Measurements from ENCODE around the gene FMN2.

Gene FMN2

GRCh38 chr1:240363315-240363714 lies 271.6 kb downstream of the FMN2 start:
- Histone ChIP-seq H3K4me1 (ENCODE audit: control insufficient read depth in 1 of 2, insufficient read depth in 2 of 2, low read length in 2 of 2) (no peaks in the 10 kb centered on the region), H3K9ac (ENCODE audit: low read depth in 1 of 2, low read length in 2 of 2) (no peak overlapping the region), H3K27ac (ENCODE audit: low read depth, low read length) (no peak overlapping the region), H3K27me3 (ENCODE audit: control insufficient read depth in 1 of 2, insufficient read depth in 2 of 2, low read length in 2 of 2) (no peaks in the 10 kb centered on the region), H3K4me3 (ENCODE audit: low read depth in 1 of 2, low read length in 2 of 2) (no peak overlapping the region), H3K9me3 (ENCODE audit: control insufficient read depth in 1 of 2, low read length in 2 of 2) (no peaks in the 10 kb centered on the region), H3K36me3 (ENCODE audit: control insufficient read depth in 1 of 2, insufficient read depth in 2 of 2, low read length in 2 of 2) (no peaks in the 10 kb centered on the region)

DNA sequence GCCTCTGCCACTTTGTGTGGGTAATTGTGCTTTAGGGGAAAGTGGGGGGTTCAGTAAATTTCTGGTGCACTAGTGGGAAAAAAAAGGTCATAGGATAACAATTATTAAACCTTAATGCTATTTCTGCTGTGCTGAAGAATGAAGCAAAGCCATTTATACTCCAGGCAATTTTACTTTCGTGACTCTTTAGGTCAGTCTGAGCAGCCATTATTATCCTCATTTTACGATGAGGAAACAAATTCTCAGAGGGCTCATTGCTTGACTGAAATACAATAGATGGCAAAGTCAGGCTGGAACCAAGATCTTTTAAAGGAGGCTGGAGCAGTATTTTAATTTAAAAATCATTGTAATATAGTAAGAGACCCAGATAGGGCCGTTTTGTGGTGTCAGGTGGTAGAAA lies 272.2 kb downstream of the FMN2 start:
- Histone ChIP-seq H3K27me3 (ENCODE audit: control insufficient read depth in 1 of 2, insufficient read depth in 2 of 2, low read length in 2 of 2) (no peaks in the 10 kb centered on the region), H3K9me3 (ENCODE audit: control insufficient read depth in 1 of 2, low read length in 2 of 2) (no peaks in the 10 kb centered on the region), H3K4me3 (ENCODE audit: low read depth in 1 of 2, low read length in 2 of 2) (no peak overlapping the region), H3K9ac (ENCODE audit: low read depth in 1 of 2, low read length in 2 of 2) (no peak overlapping the region), H3K27ac (ENCODE audit: low read depth, low read length) (no peak overlapping the region), H3K36me3 (ENCODE audit: control insufficient read depth in 1 of 2, insufficient read depth in 2 of 2, low read length in 2 of 2) (no peaks in the 10 kb centered on the region), H3K4me1 (ENCODE audit: control insufficient read depth in 1 of 2, insufficient read depth in 2 of 2, low read length in 2 of 2) (no peaks in the 10 kb centered on the region)

DNA sequence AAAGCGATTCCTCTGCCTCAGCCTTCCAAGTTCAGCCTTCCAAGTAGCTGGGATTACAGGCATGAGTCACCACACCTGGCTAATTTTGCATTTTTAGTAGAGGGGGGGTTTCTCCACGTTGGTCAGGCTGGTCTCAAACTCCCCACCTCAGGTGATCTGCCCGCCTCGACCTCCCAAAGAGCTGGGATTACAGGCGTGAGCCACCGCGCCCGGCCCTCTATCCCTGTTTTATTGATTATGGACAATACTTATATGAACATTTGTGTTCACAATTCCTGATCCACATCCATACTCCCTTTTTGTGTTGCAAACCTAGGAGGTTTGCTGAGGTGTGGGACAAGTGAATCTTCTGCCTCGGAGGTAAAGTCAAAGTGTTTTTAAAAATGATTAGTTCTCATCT lies 275.0 kb downstream of the FMN2 start:
- Histone ChIP-seq H3K27me3 (ENCODE audit: control insufficient read depth in 1 of 2, insufficient read depth in 2 of 2, low read length in 2 of 2) (no peaks in the 10 kb centered on the region), H3K4me1 (ENCODE audit: control insufficient read depth in 1 of 2, insufficient read depth in 2 of 2, low read length in 2 of 2) (no peaks in the 10 kb centered on the region), H3K9me3 (ENCODE audit: control insufficient read depth in 1 of 2, low read length in 2 of 2) (no peaks in the 10 kb centered on the region), H3K4me3 (ENCODE audit: low read depth in 1 of 2, low read length in 2 of 2) (no peak overlapping the region), H3K36me3 (ENCODE audit: control insufficient read depth in 1 of 2, insufficient read depth in 2 of 2, low read length in 2 of 2) (no peaks in the 10 kb centered on the region), H3K27ac (ENCODE audit: low read depth, low read length) (no peak overlapping the region), H3K9ac (ENCODE audit: low read depth in 1 of 2, low read length in 2 of 2) (no peak overlapping the region)

DNA sequence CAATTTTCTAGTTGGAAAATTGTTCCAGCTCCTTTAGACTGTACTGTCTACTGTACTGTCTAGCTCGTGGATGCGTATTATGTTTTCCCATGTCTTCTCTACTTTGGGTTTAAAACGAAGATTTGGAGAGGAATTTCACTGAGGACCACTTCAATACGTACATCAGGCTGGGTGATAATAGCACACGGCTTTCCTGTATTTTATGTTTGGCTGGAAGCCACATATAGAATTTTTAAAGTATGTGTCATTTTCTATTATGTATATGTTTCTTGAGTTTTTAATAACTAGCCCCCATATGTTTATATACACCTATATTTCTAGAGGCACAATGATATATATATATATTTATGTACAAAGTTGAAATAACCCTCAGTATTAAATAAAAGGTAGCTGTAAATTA lies 293.9 kb downstream of the FMN2 start:
- H3K4me1 ChIP-seq (ENCODE audit: control insufficient read depth in 1 of 2, insufficient read depth in 2 of 2, low read length in 2 of 2), result no peaks in the 10 kb centered on the region
- H3K27me3 ChIP-seq (ENCODE audit: control insufficient read depth in 1 of 2, insufficient read depth in 2 of 2, low read length in 2 of 2), result no peaks in the 10 kb centered on the region
- no peak overlapping the region for H3K27ac ChIP-seq (ENCODE audit: low read depth, low read length)

GRCh38 chr1:240385985-240386978 lies 294.6 kb downstream of the FMN2 start:
- Histone ChIP-seq H3K27ac (ENCODE audit: low read depth, low read length) (no peak overlapping the region), H3K4me1 (ENCODE audit: control insufficient read depth in 1 of 2, insufficient read depth in 2 of 2, low read length in 2 of 2) (no peaks in the 10 kb centered on the region), H3K36me3 (ENCODE audit: control insufficient read depth in 1 of 2, insufficient read depth in 2 of 2, low read length in 2 of 2) (no peaks in the 10 kb centered on the region), H3K9me3 (ENCODE audit: control insufficient read depth in 1 of 2, low read length in 2 of 2) (peaks cover 0 to 6% of the 10 kb centered on the region in 2 donors), H3K4me3 (ENCODE audit: low read depth in 1 of 2, low read length in 2 of 2) (no peak overlapping the region), H3K27me3 (ENCODE audit: control insufficient read depth in 1 of 2, insufficient read depth in 2 of 2, low read length in 2 of 2) (no peaks in the 10 kb centered on the region), H3K9ac (ENCODE audit: low read depth in 1 of 2, low read length in 2 of 2) (no peak overlapping the region)

More for the DNA sequence above, 293.9 kb downstream of the FMN2 start:
- H3K36me3 ChIP-seq (ENCODE audit: control insufficient read depth in 1 of 2, insufficient read depth in 2 of 2, low read length in 2 of 2), result no peaks in the 10 kb centered on the region
- no peak overlapping the region for H3K4me3 ChIP-seq (ENCODE audit: low read depth in 1 of 2, low read length in 2 of 2)
- H3K9ac ChIP-seq (ENCODE audit: low read depth in 1 of 2, low read length in 2 of 2), result no peak overlapping the region
- H3K9me3 ChIP-seq (ENCODE audit: control insufficient read depth in 1 of 2, low read length in 2 of 2), result peaks cover 0 to 10% of the 10 kb centered on the region in 2 donors

DNA sequence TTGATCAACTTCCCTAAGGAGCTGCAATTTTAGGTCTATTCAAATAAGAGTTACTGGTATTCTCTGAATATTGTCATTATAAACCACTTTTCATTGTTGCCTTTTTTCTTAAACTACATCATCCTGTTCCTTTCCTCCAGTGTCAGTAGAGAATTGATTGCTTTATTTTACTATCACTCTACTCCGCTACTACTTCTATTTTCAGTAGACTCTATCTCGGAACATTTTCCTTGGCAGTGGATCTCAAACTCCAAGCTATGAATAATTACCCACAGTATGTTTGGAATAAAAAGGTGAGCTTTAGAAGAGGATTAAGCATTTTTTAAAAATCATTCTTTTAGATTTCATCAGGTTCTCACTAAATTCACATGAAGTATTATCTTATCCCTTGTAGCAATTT lies 295.4 kb downstream of the FMN2 start:
- Histone ChIP-seq H3K4me3 (ENCODE audit: low read depth in 1 of 2, low read length in 2 of 2) (no peak overlapping the region), H3K9ac (ENCODE audit: low read depth in 1 of 2, low read length in 2 of 2) (no peak overlapping the region), H3K4me1 (ENCODE audit: control insufficient read depth in 1 of 2, insufficient read depth in 2 of 2, low read length in 2 of 2) (no peaks in the 10 kb centered on the region), H3K27me3 (ENCODE audit: control insufficient read depth in 1 of 2, insufficient read depth in 2 of 2, low read length in 2 of 2) (no peaks in the 10 kb centered on the region), H3K27ac (ENCODE audit: low read depth, low read length) (no peak overlapping the region), H3K9me3 (ENCODE audit: control insufficient read depth in 1 of 2, low read length in 2 of 2) (no peaks in the 10 kb centered on the region), H3K36me3 (ENCODE audit: control insufficient read depth in 1 of 2, insufficient read depth in 2 of 2, low read length in 2 of 2) (no peaks in the 10 kb centered on the region)

- no peaks in the 10 kb centered on the region for H3K36me3 ChIP-seq (ENCODE audit: control insufficient read depth in 1 of 2, insufficient read depth in 2 of 2, low read length in 2 of 2)
- H3K27ac ChIP-seq (ENCODE audit: low read depth, low read length), result no peak overlapping the region
- peaks cover 0 to 8% of the 10 kb centered on the region in 2 donors for H3K9me3 ChIP-seq (ENCODE audit: control insufficient read depth in 1 of 2, low read length in 2 of 2)
- no peak overlapping the region for H3K4me3 ChIP-seq (ENCODE audit: low read depth in 1 of 2, low read length in 2 of 2)
- H3K27me3 ChIP-seq (ENCODE audit: control insufficient read depth in 1 of 2, insufficient read depth in 2 of 2, low read length in 2 of 2), result no peaks in the 10 kb centered on the region
- no peaks in the 10 kb centered on the region for H3K4me1 ChIP-seq (ENCODE audit: control insufficient read depth in 1 of 2, insufficient read depth in 2 of 2, low read length in 2 of 2)
- H3K9ac ChIP-seq (ENCODE audit: low read depth in 1 of 2, low read length in 2 of 2), result no peak overlapping the region
These were observed 300.1 kb downstream of the FMN2 start for GRCh38 chr1:240391660-240392260.

DNA sequence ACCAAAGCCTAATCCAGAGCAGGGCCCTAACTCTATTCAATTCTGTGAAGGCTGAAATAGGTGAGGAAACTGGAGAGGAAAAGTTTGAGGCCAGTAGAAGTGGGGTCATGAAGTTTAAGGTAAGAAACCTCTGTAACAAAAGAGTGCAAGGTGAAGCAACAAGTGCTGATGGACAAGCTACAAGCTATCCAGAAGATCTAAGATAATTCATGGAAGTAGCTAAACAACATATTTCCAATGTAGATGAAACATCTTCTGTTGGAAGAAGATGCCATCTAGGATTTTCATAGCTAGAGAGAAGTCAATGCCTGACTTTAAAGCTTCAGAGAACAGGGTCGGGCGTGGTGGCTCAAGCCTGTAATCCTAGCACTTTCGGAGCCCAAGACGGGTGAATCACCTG lies 302.7 kb downstream of the FMN2 start:
- Histone ChIP-seq H3K9me3 (ENCODE audit: control insufficient read depth in 1 of 2, low read length in 2 of 2) (peaks cover 0 to 8% of the 10 kb centered on the region in 2 donors), H3K9ac (ENCODE audit: low read depth in 1 of 2, low read length in 2 of 2) (no peak overlapping the region), H3K4me3 (ENCODE audit: low read depth in 1 of 2, low read length in 2 of 2) (no peak overlapping the region), H3K27ac (ENCODE audit: low read depth, low read length) (no peak overlapping the region), H3K4me1 (ENCODE audit: control insufficient read depth in 1 of 2, insufficient read depth in 2 of 2, low read length in 2 of 2) (no peaks in the 10 kb centered on the region), H3K36me3 (ENCODE audit: control insufficient read depth in 1 of 2, insufficient read depth in 2 of 2, low read length in 2 of 2) (no peaks in the 10 kb centered on the region), H3K27me3 (ENCODE audit: control insufficient read depth in 1 of 2, insufficient read depth in 2 of 2, low read length in 2 of 2) (no peaks in the 10 kb centered on the region)

- Histone ChIP-seq H3K4me1 (ENCODE audit: control insufficient read depth in 1 of 2, insufficient read depth in 2 of 2, low read length in 2 of 2) (no peaks in the 10 kb centered on the region), H3K4me3 (ENCODE audit: low read depth in 1 of 2, low read length in 2 of 2) (no peak overlapping the region), H3K27me3 (ENCODE audit: control insufficient read depth in 1 of 2, insufficient read depth in 2 of 2, low read length in 2 of 2) (no peaks in the 10 kb centered on the region), H3K27ac (ENCODE audit: low read depth, low read length) (no peak overlapping the region), H3K9me3 (ENCODE audit: control insufficient read depth in 1 of 2, low read length in 2 of 2) (peaks cover 0 to 8% of the 10 kb centered on the region in 2 donors), H3K36me3 (ENCODE audit: control insufficient read depth in 1 of 2, insufficient read depth in 2 of 2, low read length in 2 of 2) (no peaks in the 10 kb centered on the region), H3K9ac (ENCODE audit: low read depth in 1 of 2, low read length in 2 of 2) (no peak overlapping the region)
These were observed 303.7 kb downstream of the FMN2 start for GRCh38 chr1:240395336-240395735.

DNA sequence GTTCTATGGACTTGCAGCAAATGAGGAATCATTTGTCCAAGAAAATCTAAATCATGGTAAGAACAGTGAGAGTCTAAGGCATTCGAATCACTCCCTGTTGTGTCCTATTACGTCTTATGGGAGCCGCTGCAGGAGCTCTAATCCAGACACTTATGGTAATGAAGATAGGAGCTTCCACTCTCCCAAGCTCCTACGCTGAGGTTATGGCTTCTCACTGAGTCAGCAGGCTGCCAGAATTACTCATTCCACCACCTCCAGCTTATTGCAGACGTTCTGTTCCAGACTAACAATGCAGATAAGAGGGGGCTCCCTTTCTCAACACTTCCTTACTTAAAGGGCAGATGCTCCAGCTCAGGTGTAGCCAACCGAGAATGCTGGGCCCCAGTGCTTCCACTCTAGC lies 307.7 kb downstream of the FMN2 start:
- H3K27ac ChIP-seq (ENCODE audit: low read depth, low read length), result no peak overlapping the region
- H3K9ac ChIP-seq (ENCODE audit: low read depth in 1 of 2, low read length in 2 of 2), result no peak overlapping the region
- no peaks in the 10 kb centered on the region for H3K4me1 ChIP-seq (ENCODE audit: control insufficient read depth in 1 of 2, insufficient read depth in 2 of 2, low read length in 2 of 2)

More for the DNA sequence above, 307.7 kb downstream of the FMN2 start:
- H3K36me3 ChIP-seq (ENCODE audit: control insufficient read depth in 1 of 2, insufficient read depth in 2 of 2, low read length in 2 of 2), result no peaks in the 10 kb centered on the region
- no peaks in the 10 kb centered on the region for H3K9me3 ChIP-seq (ENCODE audit: control insufficient read depth in 1 of 2, low read length in 2 of 2)
- no peaks in the 10 kb centered on the region for H3K27me3 ChIP-seq (ENCODE audit: control insufficient read depth in 1 of 2, insufficient read depth in 2 of 2, low read length in 2 of 2)
- H3K4me3 ChIP-seq (ENCODE audit: low read depth in 1 of 2, low read length in 2 of 2), result no peak overlapping the region
